H1 (cell line): ENCODE data around the gene UQCC3. TPM values are rescaled to one million over a fixed set of nuclear protein-coding genes. Genes with fewer than 3 reads are reported as not detected.

Source experiments
- CTCF ChIA-PET: fragments of 300-600 bp; sonication (Branson Sonifier 250); formaldehyde crosslinking; loops from one replicate; lab custom pipeline; 2021; ENCODE audit not compliant: partially characterized antibody; lab: Charles Lee
- POLR2A ChIA-PET: fragments of 300-600 bp; sonication (Branson Sonifier 250); formaldehyde crosslinking; loops from one replicate; lab custom pipeline; 2021; ENCODE audit warnings: inconsistent platforms; ENCODE audit not compliant: partially characterized antibody; lab: Charles Lee
- DNase-seq, 2 experiments: peaks; one replicate each; pipeline versions ENCODE4 v3.0.0 to v3.0.0-alpha.2; 2010 to 2022; ENCODE audit warnings: low spot score in 2 of 2, low read depth in 1 of 2, mixed read lengths in 1 of 2
- FAIRE-seq: peaks from 2 replicates; lab custom pipeline; 2011; peaks lifted over from hg19 to GRCh38; lab: Jason Lieb, UNC
- H2AFZ ChIP-seq: 2 replicates; pipeline ENCODE4 v1.8.1; 2012; ENCODE audit warnings: low read length, inconsistent platforms
- H2AK5ac ChIP-seq: 2 replicates; pipeline ENCODE4 v1.6.1; 2013; ENCODE audit warnings: low read depth, low read length
- H2BK120ac ChIP-seq: replicated peaks from 2 replicates; pipeline ENCODE3; 2013; ENCODE audit warnings: low read depth, low read length, inconsistent platforms
- H2BK12ac ChIP-seq: 2 replicates; pipeline ENCODE4 v1.6.1; 2013; ENCODE audit warnings: low read depth, low read length
- H2BK15ac ChIP-seq: 2 replicates; pipeline ENCODE4 v1.6.1; 2013; ENCODE audit warnings: low read length
- H2BK20ac ChIP-seq: 2 replicates; pipeline ENCODE4 v1.6.1; 2013; ENCODE audit warnings: low read length
- H2BK5ac ChIP-seq: 2 replicates; pipeline ENCODE4 v1.6.1; 2013; ENCODE audit warnings: low read depth, low read length
- H3K14ac ChIP-seq: 2 replicates; pipeline ENCODE4 v1.6.1; 2013; ENCODE audit warnings: inconsistent platforms; ENCODE audit not compliant: insufficient read length
- H3K18ac ChIP-seq: 2 replicates; pipeline ENCODE4 v1.6.1; 2013; ENCODE audit warnings: low read length; ENCODE audit errors: extremely low read depth
- H3K23ac ChIP-seq: 2 replicates; pipeline ENCODE4 v1.6.1; 2013; ENCODE audit warnings: inconsistent platforms; ENCODE audit not compliant: insufficient read length
- H3K23me2 ChIP-seq: 2 replicates; pipeline ENCODE4 v1.6.1; 2013; ENCODE audit warnings: low read depth, low read length
- H3K27ac ChIP-seq: 2 replicates; pipeline ENCODE4 v1.6.1; 2011; ENCODE audit warnings: low read depth, low read length, inconsistent platforms
- H3K27me3 ChIP-seq, 4 experiments: replicated peaks in 1 of 4; 1 replicate in 1 of 4; 2 replicates in 3 of 4; pipeline versions ENCODE4 v1.6.1 to v1.8.1; 2011 to 2013; ENCODE audit warnings: low read length in 3 of 4, mild to moderate bottlenecking in 3 of 4, inconsistent platforms in 2 of 4, mixed read lengths in 2 of 4, moderate library complexity in 1 of 4; ENCODE audit not compliant: control insufficient read depth in 3 of 4, insufficient read depth in 3 of 4; ENCODE audit errors: extremely low read depth in 1 of 4
- H3K36me3 ChIP-seq, 4 experiments: 2 replicates each; pipeline versions ENCODE4 v1.6.1 to v1.8.1; 2011 to 2013; ENCODE audit warnings: mild to moderate bottlenecking in 4 of 4, low read length in 3 of 4, moderate library complexity in 2 of 4, control low read depth in 1 of 4, inconsistent platforms in 1 of 4; ENCODE audit not compliant: insufficient read depth in 4 of 4, control insufficient read depth in 2 of 4
- H3K4ac ChIP-seq: replicated peaks from 2 replicates; pipeline ENCODE3; 2013; ENCODE audit warnings: low read length, low read depth, mixed read lengths, inconsistent platforms; ENCODE audit not compliant: insufficient read length
- H3K4me1 ChIP-seq, 4 experiments: replicated peaks in 1 of 4; 1 replicate in 1 of 4; 2 replicates in 3 of 4; pipeline versions ENCODE4 v1.6.1 to v1.8.1; 2011 to 2013; ENCODE audit warnings: low read length in 3 of 4, inconsistent platforms in 2 of 4, mixed read lengths in 1 of 4; ENCODE audit not compliant: insufficient read depth in 4 of 4, control insufficient read depth in 3 of 4
- H3K4me2 ChIP-seq, 2 experiments: 2 replicates each; pipeline versions ENCODE4 v1.6.1 to v1.8.1; 2011 to 2013; ENCODE audit warnings: low read depth in 2 of 2, low read length in 2 of 2, control low read depth in 1 of 2, inconsistent platforms in 1 of 2, mild to moderate bottlenecking in 1 of 2; ENCODE audit not compliant: insufficient read depth in 1 of 2
- H3K4me3 ChIP-seq, 4 experiments: fragments of 200-600, 300-600 bp in 1 of 4; sonication (generic), shearing (Covaris generic), sonication (Bioruptor Twin) in 1 of 4; 2 replicates each; pipeline versions ENCODE4 v1.5.1 to v1.8.1; 2011 to 2016; ENCODE audit warnings: low read length in 4 of 4, low read depth in 3 of 4, control low read depth in 2 of 4, inconsistent platforms in 2 of 4, mild to moderate bottlenecking in 2 of 4, mixed read lengths in 1 of 4, moderate library complexity in 1 of 4; ENCODE audit not compliant: insufficient read depth in 2 of 4; ENCODE audit errors: extremely low read depth in 1 of 4
- H3K56ac ChIP-seq: replicated peaks from 2 replicates; pipeline ENCODE3; 2013; ENCODE audit warnings: low read depth, mild to moderate bottlenecking, mixed read lengths, low read length, inconsistent platforms; ENCODE audit not compliant: insufficient read length
- H3K79me1 ChIP-seq: 2 replicates; pipeline ENCODE4 v1.6.1; 2013; ENCODE audit warnings: low read depth, low read length, control low read depth
- H3K79me2 ChIP-seq, 2 experiments: 2 replicates each; pipeline versions ENCODE4 v1.6.1 to v1.8.1; 2012 to 2013; ENCODE audit warnings: low read length in 2 of 2, mild to moderate bottlenecking in 2 of 2, inconsistent platforms in 1 of 2; ENCODE audit not compliant: insufficient read depth in 2 of 2, control insufficient read depth in 1 of 2
- H3K9ac ChIP-seq, 4 experiments: replicated peaks in 1 of 4; 1 replicate in 1 of 4; 2 replicates in 3 of 4; pipeline versions ENCODE4 v1.6.1 to v1.8.1; 2011 to 2013; ENCODE audit warnings: low read depth in 3 of 4, low read length in 3 of 4, control low read depth in 2 of 4, mild to moderate bottlenecking in 2 of 4, moderate library complexity in 2 of 4, inconsistent platforms in 1 of 4; ENCODE audit errors: extremely low read depth in 1 of 4
- H3K9me3 ChIP-seq, 2 experiments: 2 replicates each; pipeline versions ENCODE4 v1.6.1 to v1.8.1; 2012 to 2013; ENCODE audit warnings: mild to moderate bottlenecking in 2 of 2, moderate library complexity in 2 of 2, control low read depth in 1 of 2, inconsistent platforms in 1 of 2, low read depth in 1 of 2, low read length in 1 of 2, mixed read lengths in 1 of 2; ENCODE audit not compliant: insufficient read depth in 2 of 2
- H4K20me1 ChIP-seq, 2 experiments: replicated peaks in 1 of 2; 2 replicates each; pipeline versions ENCODE3 to v1.8.1; 2011 to 2013; ENCODE audit warnings: inconsistent platforms in 2 of 2, low read length in 2 of 2, mild to moderate bottlenecking in 1 of 2; ENCODE audit not compliant: insufficient read depth in 2 of 2, control insufficient read depth in 1 of 2
- H4K5ac ChIP-seq: 2 replicates; pipeline ENCODE4 v1.6.1; 2013; ENCODE audit warnings: low read length, low read depth, mixed read lengths, inconsistent platforms; ENCODE audit not compliant: insufficient read length
- H4K8ac ChIP-seq: 2 replicates; pipeline ENCODE4 v1.8.0; 2013; ENCODE audit warnings: mild to moderate bottlenecking, moderate library complexity, low read length, inconsistent platforms; ENCODE audit not compliant: insufficient read depth; ENCODE audit errors: extremely low read depth
- H4K91ac ChIP-seq: replicated peaks from 2 replicates; pipeline ENCODE3; 2013; ENCODE audit warnings: low read length, mixed read lengths, inconsistent platforms; ENCODE audit not compliant: insufficient read length
- GABPA ChIP-seq: IDR thresholded peaks from 2 replicates; pipeline ENCODE4 v1.6.1; 2011; ENCODE audit warnings: mild to moderate bottlenecking, low read length, moderate library complexity, borderline replicate concordance; ENCODE audit not compliant: insufficient read depth
- GTF2F1 ChIP-seq: IDR thresholded peaks from 2 replicates; pipeline ENCODE4 v1.6.1; 2012; ENCODE audit warnings: low read depth, low read length, improper control_type of control experiment, borderline replicate concordance
- JUND ChIP-seq: IDR thresholded peaks from 2 replicates; pipeline ENCODE4 v1.6.1; 2011; ENCODE audit warnings: mild to moderate bottlenecking, improper control_type of control experiment, low read length
- PHF8 ChIP-seq: fragments of 200-600 bp; sonication (generic); conservative IDR thresholded peaks from 2 replicates; pipeline ENCODE4 v1.7.1; 2012; ENCODE audit warnings: low read depth, mild to moderate bottlenecking, inconsistent platforms, low read length, moderate library complexity
- POLR2A ChIP-seq, 2 experiments: IDR thresholded peaks; 1 replicate in 1 of 2; 2 replicates in 1 of 2; pipeline ENCODE4 v1.6.1; 2011; ENCODE audit warnings: low read depth in 2 of 2, low read length in 2 of 2, mild to moderate bottlenecking in 2 of 2; ENCODE audit errors: control extremely low read depth in 1 of 2
- POLR2AphosphoS5 ChIP-seq: IDR thresholded peaks from 2 replicates; pipeline ENCODE4 v1.6.1; 2011; ENCODE audit warnings: low read depth, low read length
- RAD21 ChIP-seq, 2 experiments: IDR thresholded peaks in 1 of 2; conservative IDR thresholded peaks in 1 of 2; 2 replicates each; pipeline ENCODE4 v1.6.1; 2011; ENCODE audit warnings: low read depth in 2 of 2, low read length in 2 of 2, improper control_type of control experiment in 1 of 2, inconsistent platforms in 1 of 2, mild to moderate bottlenecking in 1 of 2, moderate library complexity in 1 of 2
- WGBS, 2 experiments: shearing (Covaris generic) in 1 of 2; methylation state at CpG; one replicate each; pipeline versions ENCODE4 v1.1.6 to v1.1.7; 2013 to 2015; ENCODE audit warnings: low lambda C conversion rate in 2 of 2, mixed read lengths in 2 of 2, inconsistent platforms in 1 of 2, low coverage in 1 of 2, missing lambda C conversion rate in 1 of 2; ENCODE audit not compliant: insufficient replicate concordance in 2 of 2, insufficient coverage in 1 of 2, insufficient read length in 1 of 2; ENCODE audit errors: extremely low coverage in 1 of 2, missing lambda C conversion rate in 1 of 2; 5-methylcytosine and 5-hydroxymethylcytosine counted together
- polyA plus RNA-seq, 7 experiments: library from polyadenylated mRNA; depleted of rRNA in 3 of 7; stranded (reverse) in 5 of 7; unstranded in 2 of 7; fragments of >200 nt in 5 of 7; fragments of 200-250 nt in 2 of 7; gene quantifications; 1 replicate in 5 of 7; 2 replicates in 1 of 7; 4 replicates in 1 of 7; pipeline versions ENCODE4 v1.2.1 to v1.2.3, GENCODE V29; 2011 to 2013; ENCODE audit warnings: missing spikeins in 2 of 7, mixed read lengths in 2 of 7
- total RNA-seq: library from RNA; stranded (reverse); fragmentation: NEBNext Ultra II Directional; extraction: Animal tissue kit (Norgen Biotek cat#: 25700); gene quantifications from 2 replicates; pipeline ENCODE4 v1.2.1, GENCODE V29; 2021

Gene UQCC3
- total and polyA plus RNA-seq, 2 of the 8 experiments (the other 6 are each of a cell fraction or from before 2014, with no cell fraction given): 14.2 to 15.7 TPM

- H3K36me3 ChIP-seq: peaks cover 3 to 30% (median 10%) of the 10 kb centered on the region in 4 experiments; a peak in 5 of 8 replicates
- H3K18ac ChIP-seq: peak overlapping the region; percentile 93; the same call in 1 of the 2 replicates
- FAIRE-seq (no peak), DNase-seq (peak in 1 of 2 experiments; percentile 41)
- H2BK15ac ChIP-seq: no peak overlapping the region
- peak overlapping the region; percentile 95 for H4K91ac ChIP-seq
- H3K4me1 ChIP-seq: peaks cover 4 to 13% (median 8%) of the 10 kb centered on the region in 4 experiments
- H3K79me1 ChIP-seq: peaks cover 9% of the 10 kb centered on the region
- peak overlapping the region; percentile 80 for H2BK5ac ChIP-seq
- ChIA-PET CTCF (interaction anchor here (0.6 to 3.1 kb wide), 9 partner anchors 9 to 327 kb away, joined by 3 to 10 read pairs (median 4); partner anchors contain the start of genes LRRN4CL and TMEM179B), POLR2A (interaction anchor here (0.6 to 61.4 kb wide), 35 partner anchors 11 to 277 kb away, joined by 3 to 2041 read pairs (median 5); partner anchors contain the start of genes B3GAT3, BSCL2, C11orf98 and CSKMT)
- H4K8ac ChIP-seq: peak overlapping the region; percentile 97
- peak overlapping the region; percentile 93; the same call in 1 of the 2 replicates for H2AK5ac ChIP-seq
- peak overlapping the region; percentile 53 for H2BK12ac ChIP-seq
- H4K5ac ChIP-seq: peak overlapping the region; percentile 88
- TF ChIP-seq GABPA (no peak), POLR2AphosphoS5 (peak; percentile 84), JUND (no peak), RAD21 (IDR thresholded peaks at IDR 0.05 in 1 of 2, conservative IDR thresholded peaks at IDR 0.05 in 1 of 2; ENCODE audit: low read depth in 2 of 2, low read length in 2 of 2) (peak in 1 of 2 experiments; percentile 1; a peak in 1 of 4 replicates), POLR2A (IDR thresholded peaks at IDR 0.05; ENCODE audit: control extremely low read depth in 1 of 2, low read depth in 2 of 2, low read length in 2 of 2) (peak in 1 of 2 experiments; percentile 74; a peak in 1 of 3 replicates), PHF8 (peak; percentile 16; the same call in 1 of the 2 replicates), GTF2F1 (peak; percentile 14; the same call in 1 of the 2 replicates)
- no peak overlapping the region for H2BK20ac ChIP-seq
- H3K4me3 ChIP-seq: peak overlapping the region; percentile 88 to 97 (median 92)
- no peak overlapping the region for H2BK120ac ChIP-seq
- H3K4me2 ChIP-seq: peak overlapping the region; percentile 80 to 90
- H3K23ac ChIP-seq: no peak overlapping the region
- H3K79me2 ChIP-seq: peaks cover 2 to 20% of the 10 kb centered on the region in 2 experiments; a peak in 3 of 4 replicates
- peaks cover 2 to 5% of the 10 kb centered on the region in 2 experiments for H4K20me1 ChIP-seq
- no peak overlapping the region; the same call in 1 of the 2 replicates for H2AFZ ChIP-seq
- H3K9me3 ChIP-seq: no peaks in the 10 kb centered on the region
- WGBS, 2 experiments: 2% methylated on average over 17 of the region's 17 CpGs; no CpG with 5 or more reads in 1 of the 2 experiments
- H3K14ac ChIP-seq: no peak overlapping the region
- H3K9ac ChIP-seq: peak overlapping the region; percentile 66 to 89 (median 78)
- H3K23me2 ChIP-seq: peaks cover 17% of the 10 kb centered on the region
- peak overlapping the region; percentile 63 for H3K27ac ChIP-seq
- no peaks in the 10 kb centered on the region for H3K27me3 ChIP-seq
- H3K4ac ChIP-seq: peak overlapping the region; percentile 94
- H3K56ac ChIP-seq: peak overlapping the region; percentile 83
Observed at GRCh38 chr11:62671236-62671607, 251 bp upstream of the UQCC3 start.
